ENCODE data around the gene TNFRSF1B. TPM values are rescaled to one million over a fixed set of nuclear protein-coding genes. Genes with fewer than 3 reads are reported as not detected.

TNFRSF1B gene
- total and polyA plus RNA-seq, 9 of the 15 experiments (the other 6 are each of a cell fraction or from before 2014, with no cell fraction given): 8.8 to 91.3 (median 36.0) TPM

GRCh38 chr1:12162459-12163137, 4.2 kb upstream of the TNFRSF1B start:
- H3K27ac ChIP-seq (ENCODE audit: extremely low read depth, low read depth, low read length): no peak overlapping the region
- H2AFZ ChIP-seq (ENCODE audit: low read depth, low read length): no peak overlapping the region
- intact Hi-C loops (cut with micrococcal nuclease): loop anchor here (5.0 kb wide), 1 partner anchor 45 kb away; no protein-coding TSS in a partner anchor
- peak; percentile 66; the same call in 1 of the 2 replicates for TF ChIP-seq ZKSCAN1 (IDR thresholded peaks at IDR 0.05; ENCODE audit: low read depth, low read length)
- 0 out of 2 replicates have a peak, but pooled peaks have one; percentile 5 for TF ChIP-seq ZNF12 (CRISPR knock-in tag; IDR thresholded peaks at IDR 0.05)
- TF ChIP-seq, protein P1, sequence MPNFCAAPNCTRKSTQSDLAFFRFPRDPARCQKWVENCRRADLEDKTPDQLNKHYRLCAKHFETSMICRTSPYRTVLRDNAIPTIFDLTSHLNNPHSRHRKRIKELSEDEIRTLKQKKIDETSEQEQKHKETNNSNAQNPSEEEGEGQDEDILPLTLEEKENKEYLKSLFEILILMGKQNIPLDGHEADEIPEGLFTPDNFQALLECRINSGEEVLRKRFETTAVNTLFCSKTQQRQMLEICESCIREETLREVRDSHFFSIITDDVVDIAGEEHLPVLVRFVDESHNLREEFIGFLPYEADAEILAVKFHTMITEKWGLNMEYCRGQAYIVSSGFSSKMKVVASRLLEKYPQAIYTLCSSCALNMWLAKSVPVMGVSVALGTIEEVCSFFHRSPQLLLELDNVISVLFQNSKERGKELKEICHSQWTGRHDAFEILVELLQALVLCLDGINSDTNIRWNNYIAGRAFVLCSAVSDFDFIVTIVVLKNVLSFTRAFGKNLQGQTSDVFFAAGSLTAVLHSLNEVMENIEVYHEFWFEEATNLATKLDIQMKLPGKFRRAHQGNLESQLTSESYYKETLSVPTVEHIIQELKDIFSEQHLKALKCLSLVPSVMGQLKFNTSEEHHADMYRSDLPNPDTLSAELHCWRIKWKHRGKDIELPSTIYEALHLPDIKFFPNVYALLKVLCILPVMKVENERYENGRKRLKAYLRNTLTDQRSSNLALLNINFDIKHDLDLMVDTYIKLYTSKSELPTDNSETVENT (CRISPR knock-in tag; IDR thresholded peaks at IDR 0.05): no peak
- peak; percentile 94 for TF ChIP-seq ZNF24 (IDR thresholded peaks at IDR 0.05)
- TF ChIP-seq E2F6 (IDR thresholded peaks at IDR 0.05; ENCODE audit: borderline replicate concordance in 1 of 2, extremely low read depth in 1 of 2, insufficient read depth in 1 of 2, insufficient read length in 1 of 2, low read depth in 1 of 2, low read length in 1 of 2, poor library complexity in 1 of 2, severe bottlenecking in 1 of 2): peak in 1 of 2 experiments; percentile 11
- TF ChIP-seq ZNF253 (CRISPR knock-in tag; conservative IDR thresholded peaks at IDR 0.05): no peak
- TF ChIP-seq, protein P2, sequence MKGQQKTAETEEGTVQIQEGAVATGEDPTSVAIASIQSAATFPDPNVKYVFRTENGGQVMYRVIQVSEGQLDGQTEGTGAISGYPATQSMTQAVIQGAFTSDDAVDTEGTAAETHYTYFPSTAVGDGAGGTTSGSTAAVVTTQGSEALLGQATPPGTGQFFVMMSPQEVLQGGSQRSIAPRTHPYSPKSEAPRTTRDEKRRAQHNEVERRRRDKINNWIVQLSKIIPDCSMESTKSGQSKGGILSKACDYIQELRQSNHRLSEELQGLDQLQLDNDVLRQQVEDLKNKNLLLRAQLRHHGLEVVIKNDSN (CRISPR knock-in tag; IDR thresholded peaks at IDR 0.05): peak; percentile 42; the same call in 1 of the 2 replicates
- TF ChIP-seq ZNF165 (CRISPR knock-in tag; IDR thresholded peaks at IDR 0.05; ENCODE audit: borderline replicate concordance): no peak
- no peak for TF ChIP-seq NR2C2 (CRISPR knock-in tag; IDR thresholded peaks at IDR 0.05)
- 0 out of 2 replicates have a peak, but pooled peaks have one; percentile 56 for TF ChIP-seq NR2C2 (tag; IDR thresholded peaks at IDR 0.05)
- TF ChIP-seq TCFL5 (CRISPR knock-in tag; conservative IDR thresholded peaks at IDR 0.05): no peak
- TF ChIP-seq FOXA1 (IDR thresholded peaks at IDR 0.05; ENCODE audit: borderline replicate concordance): no peak
- 0 out of 2 replicates have a peak, but pooled peaks have one; percentile 10 for TF ChIP-seq GABPB1 (CRISPR knock-in tag; IDR thresholded peaks at IDR 0.05)
- TF ChIP-seq, protein P3, sequence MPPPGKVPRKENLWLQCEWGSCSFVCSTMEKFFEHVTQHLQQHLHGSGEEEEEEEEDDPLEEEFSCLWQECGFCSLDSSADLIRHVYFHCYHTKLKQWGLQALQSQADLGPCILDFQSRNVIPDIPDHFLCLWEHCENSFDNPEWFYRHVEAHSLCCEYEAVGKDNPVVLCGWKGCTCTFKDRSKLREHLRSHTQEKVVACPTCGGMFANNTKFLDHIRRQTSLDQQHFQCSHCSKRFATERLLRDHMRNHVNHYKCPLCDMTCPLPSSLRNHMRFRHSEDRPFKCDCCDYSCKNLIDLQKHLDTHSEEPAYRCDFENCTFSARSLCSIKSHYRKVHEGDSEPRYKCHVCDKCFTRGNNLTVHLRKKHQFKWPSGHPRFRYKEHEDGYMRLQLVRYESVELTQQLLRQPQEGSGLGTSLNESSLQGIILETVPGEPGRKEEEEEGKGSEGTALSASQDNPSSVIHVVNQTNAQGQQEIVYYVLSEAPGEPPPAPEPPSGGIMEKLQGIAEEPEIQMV (tag; conservative IDR thresholded peaks at IDR 0.05; ENCODE audit: low read depth): 0 out of 2 replicates have a peak, but pooled peaks have one; percentile 4

More at GRCh38 chr1:12162459-12163137, 4.2 kb upstream of the TNFRSF1B start:
- Histone ChIP-seq H3K27me3 (ENCODE audit: control insufficient read depth in 2 of 2, insufficient read depth in 2 of 2, low read length in 2 of 2) (no peaks in the 10 kb centered on the region), H3K36me3 (ENCODE audit: control insufficient read depth, insufficient read depth, low read length) (no peaks in the 10 kb centered on the region), H3K4me2 (ENCODE audit: insufficient read depth, low read length) (no peak overlapping the region), H3K4me1 (replicated peaks in 1 of 2; ENCODE audit: control insufficient read depth in 2 of 2, insufficient read depth in 2 of 2, low read length in 2 of 2) (peaks cover 25 to 33% of the 10 kb centered on the region in 2 experiments), H4K20me1 (replicated peaks; ENCODE audit: control insufficient read depth, insufficient read depth, low read length) (peaks cover 17% of the 10 kb centered on the region), H3K4me3 (no peak overlapping the region), H3K79me2 (ENCODE audit: control insufficient read depth, insufficient read depth, low read length) (peaks cover 8% of the 10 kb centered on the region), H3K9ac (ENCODE audit: insufficient read depth in 1 of 2, low read depth in 2 of 2, low read length in 2 of 2) (peak overlapping the region in 1 of 2 experiments; percentile 66; a peak in 1 of 4 replicates), H3K9me3 (replicated peaks; ENCODE audit: control insufficient read depth, insufficient read depth, low read depth, low read length) (no peaks in the 10 kb centered on the region), H3K9me1 (ENCODE audit: control insufficient read depth, insufficient read depth, low read length) (peaks cover 4% of the 10 kb centered on the region)
- POLR2A ChIA-PET: interaction anchor here (0.7 to 2.4 kb wide), 10 partner anchors 10 to 254 kb away, joined by 3 to 16 read pairs (median 4); no protein-coding TSS in a partner anchor
- WGBS (ENCODE audit: insufficient coverage, low coverage, missing lambda C conversion rate): 37% methylated on average over 11 of the region's 11 CpGs
- in situ Hi-C loops (cut with MboI): no loop called here
- no peak for ATAC-seq
- BruUV-seq (replicated peaks): no TSS peak
- FAIRE-seq: no peak
- CTCF ChIA-PET (ENCODE audit: low intra/inter-chr PET ratio): no interaction called here
- DNase-seq (ENCODE audit: extremely low read depth in 1 of 4, low spot score in 3 of 4): no peak
